ENCODE measurements around the gene MSANTD2.

MSANTD2 gene

GRCh38 chr11:124784051-124784450, 16.2 kb downstream of the MSANTD2 start:
- peaks cover 0 to 2% of the 10 kb centered on the region in 2 experiments for H3K36me3 ChIP-seq (ENCODE audit: control insufficient read depth in 1 of 2, insufficient read depth in 2 of 2, low read depth in 1 of 2, low read length in 2 of 2)
- no peak overlapping the region for H3K4ac ChIP-seq (ENCODE audit: low read depth in 1 of 2, low read length in 2 of 2)
- no peak overlapping the region for H3K9ac ChIP-seq (ENCODE audit: low read length)
- no peak overlapping the region for H2BK120ac ChIP-seq (ENCODE audit: low read depth, low read length)
- H4K91ac ChIP-seq (ENCODE audit: low read length), result no peak overlapping the region
- H3K9me3 ChIP-seq (ENCODE audit: control insufficient read depth, low read length), result no peaks in the 10 kb centered on the region
- peaks cover 3% of the 10 kb centered on the region for H3K4me1 ChIP-seq (ENCODE audit: control insufficient read depth, insufficient read depth, low read depth, low read length)
- no peak overlapping the region for H2BK5ac ChIP-seq (ENCODE audit: low read depth, low read length, poor library complexity, severe bottlenecking)
- no peak overlapping the region for H2AK5ac ChIP-seq (ENCODE audit: low read length, severe bottlenecking)
- no peak overlapping the region for H3K18ac ChIP-seq (ENCODE audit: low read depth in 1 of 2, low read length in 2 of 2)
- H2BK12ac ChIP-seq (ENCODE audit: low read length in 2 of 2), result no peak overlapping the region
- H3K4me2 ChIP-seq (ENCODE audit: low read length, poor library complexity, severe bottlenecking), result no peak overlapping the region
- no peak for DNase-seq
- no peak overlapping the region for H3K27ac ChIP-seq (ENCODE audit: low read length, poor library complexity, severe bottlenecking)
- H3K14ac ChIP-seq (ENCODE audit: low read length in 2 of 2), result no peak overlapping the region
- 98% methylated on average over 2 of the region's 2 CpGs for WGBS
- H3K4me3 ChIP-seq (ENCODE audit: insufficient read depth in 1 of 2, low read depth in 1 of 2, low read length in 2 of 2), result no peak overlapping the region
- no peak overlapping the region for H2AFZ ChIP-seq (ENCODE audit: low read depth, low read length)
- no peaks in the 10 kb centered on the region for H3K27me3 ChIP-seq (ENCODE audit: control insufficient read depth in 1 of 2, insufficient read depth in 1 of 2, low read length in 2 of 2)
- H2BK15ac ChIP-seq (ENCODE audit: low read depth, poor library complexity, severe bottlenecking), result no peak overlapping the region
- H3K79me1 ChIP-seq (replicated peaks; ENCODE audit: low read length, poor library complexity, severe bottlenecking), result peaks cover 27% of the 10 kb centered on the region
- no peak overlapping the region for H3K23ac ChIP-seq (ENCODE audit: low read length in 2 of 2)
- H4K8ac ChIP-seq (ENCODE audit: low read length), result no peak overlapping the region

- no peak overlapping the region for H3K4me3 ChIP-seq (ENCODE audit: insufficient read depth in 1 of 2, low read depth in 1 of 2, low read length in 2 of 2)
- DNase-seq, result no peak
- H2BK120ac ChIP-seq (ENCODE audit: low read depth, low read length), result no peak overlapping the region
- peaks cover 3% of the 10 kb centered on the region for H3K4me1 ChIP-seq (ENCODE audit: control insufficient read depth, insufficient read depth, low read depth, low read length)
- no peak overlapping the region for H4K91ac ChIP-seq (ENCODE audit: low read length)
- no peak overlapping the region for H3K14ac ChIP-seq (ENCODE audit: low read length in 2 of 2)
- H3K4ac ChIP-seq (ENCODE audit: low read depth in 1 of 2, low read length in 2 of 2), result no peak overlapping the region
- no peak overlapping the region for H2AFZ ChIP-seq (ENCODE audit: low read depth, low read length)
- H3K18ac ChIP-seq (ENCODE audit: low read depth in 1 of 2, low read length in 2 of 2), result no peak overlapping the region
- no peak overlapping the region for H3K23ac ChIP-seq (ENCODE audit: low read length in 2 of 2)
- H2BK5ac ChIP-seq (ENCODE audit: low read depth, low read length, poor library complexity, severe bottlenecking), result no peak overlapping the region
- 97% methylated on average over 3 of the region's 4 CpGs for WGBS
- no peak overlapping the region for H3K4me2 ChIP-seq (ENCODE audit: low read length, poor library complexity, severe bottlenecking)
- H3K27ac ChIP-seq (ENCODE audit: low read length, poor library complexity, severe bottlenecking), result no peak overlapping the region
- H3K79me1 ChIP-seq (replicated peaks; ENCODE audit: low read length, poor library complexity, severe bottlenecking), result peaks cover 30% of the 10 kb centered on the region
- no peak overlapping the region for H2BK15ac ChIP-seq (ENCODE audit: low read depth, poor library complexity, severe bottlenecking)
- H3K9ac ChIP-seq (ENCODE audit: low read length), result no peak overlapping the region
- no peak overlapping the region for H2AK5ac ChIP-seq (ENCODE audit: low read length, severe bottlenecking)
- no peak overlapping the region for H2BK12ac ChIP-seq (ENCODE audit: low read length in 2 of 2)
- peaks cover 0 to 2% of the 10 kb centered on the region in 2 experiments for H3K36me3 ChIP-seq (ENCODE audit: control insufficient read depth in 1 of 2, insufficient read depth in 2 of 2, low read depth in 1 of 2, low read length in 2 of 2)
- H3K9me3 ChIP-seq (ENCODE audit: control insufficient read depth, low read length), result no peaks in the 10 kb centered on the region
- no peak overlapping the region for H4K8ac ChIP-seq (ENCODE audit: low read length)
- no peaks in the 10 kb centered on the region for H3K27me3 ChIP-seq (ENCODE audit: control insufficient read depth in 1 of 2, insufficient read depth in 1 of 2, low read length in 2 of 2)
Observed at GRCh38 chr11:124783002-124783401, 17.2 kb downstream of the MSANTD2 start.

GRCh38 chr11:124779568-124779967, 20.6 kb downstream of the MSANTD2 start:
- H2BK5ac ChIP-seq (ENCODE audit: low read depth, low read length, poor library complexity, severe bottlenecking), result no peak overlapping the region
- no peak overlapping the region for H3K4ac ChIP-seq (ENCODE audit: low read depth in 1 of 2, low read length in 2 of 2)
- no peak overlapping the region for H3K4me3 ChIP-seq (ENCODE audit: insufficient read depth in 1 of 2, low read depth in 1 of 2, low read length in 2 of 2)
- no peak overlapping the region for H3K9ac ChIP-seq (ENCODE audit: low read length)
- no peaks in the 10 kb centered on the region for H3K27me3 ChIP-seq (ENCODE audit: control insufficient read depth in 1 of 2, insufficient read depth in 1 of 2, low read length in 2 of 2)
- no peak overlapping the region for H2AK5ac ChIP-seq (ENCODE audit: low read length, severe bottlenecking)
- no CpG with 5 or more reads among the region's 1 CpG for WGBS
- H3K18ac ChIP-seq (ENCODE audit: low read depth in 1 of 2, low read length in 2 of 2), result no peak overlapping the region
- H3K27ac ChIP-seq (ENCODE audit: low read length, poor library complexity, severe bottlenecking), result no peak overlapping the region
- H2BK120ac ChIP-seq (ENCODE audit: low read depth, low read length), result no peak overlapping the region
- no peak overlapping the region for H3K4me2 ChIP-seq (ENCODE audit: low read length, poor library complexity, severe bottlenecking)
- peaks cover 31% of the 10 kb centered on the region for H3K79me1 ChIP-seq (replicated peaks; ENCODE audit: low read length, poor library complexity, severe bottlenecking)
- no peak overlapping the region for H2BK12ac ChIP-seq (ENCODE audit: low read length in 2 of 2)
- no peak overlapping the region for H3K14ac ChIP-seq (ENCODE audit: low read length in 2 of 2)
- no peak overlapping the region for H2AFZ ChIP-seq (ENCODE audit: low read depth, low read length)
- H4K91ac ChIP-seq (ENCODE audit: low read length), result no peak overlapping the region
- H3K4me1 ChIP-seq (ENCODE audit: control insufficient read depth, insufficient read depth, low read depth, low read length), result no peaks in the 10 kb centered on the region
- H4K8ac ChIP-seq (ENCODE audit: low read length), result no peak overlapping the region
- no peaks in the 10 kb centered on the region for H3K9me3 ChIP-seq (ENCODE audit: control insufficient read depth, low read length)
- H3K36me3 ChIP-seq (ENCODE audit: control insufficient read depth in 1 of 2, insufficient read depth in 2 of 2, low read depth in 1 of 2, low read length in 2 of 2), result peaks cover 2 to 8% of the 10 kb centered on the region in 2 experiments
- H2BK15ac ChIP-seq (ENCODE audit: low read depth, poor library complexity, severe bottlenecking), result no peak overlapping the region
- DNase-seq, result no peak
- H3K23ac ChIP-seq (ENCODE audit: low read length in 2 of 2), result no peak overlapping the region

- Histone ChIP-seq H3K9ac (ENCODE audit: low read length) (no peak overlapping the region), H3K4me1 (ENCODE audit: control insufficient read depth, insufficient read depth, low read depth, low read length) (no peaks in the 10 kb centered on the region), H3K4me3 (ENCODE audit: insufficient read depth in 1 of 2, low read depth in 1 of 2, low read length in 2 of 2) (no peak overlapping the region), H4K8ac (ENCODE audit: low read length) (no peak overlapping the region), H3K27ac (ENCODE audit: low read length, poor library complexity, severe bottlenecking) (no peak overlapping the region), H4K91ac (ENCODE audit: low read length) (no peak overlapping the region), H2BK15ac (ENCODE audit: low read depth, poor library complexity, severe bottlenecking) (no peak overlapping the region), H3K79me1 (replicated peaks; ENCODE audit: low read length, poor library complexity, severe bottlenecking) (peaks cover 29% of the 10 kb centered on the region), H3K27me3 (ENCODE audit: control insufficient read depth in 1 of 2, insufficient read depth in 1 of 2, low read length in 2 of 2) (no peaks in the 10 kb centered on the region), H2BK120ac (ENCODE audit: low read depth, low read length) (no peak overlapping the region), H2BK5ac (ENCODE audit: low read depth, low read length, poor library complexity, severe bottlenecking) (no peak overlapping the region), H3K23ac (ENCODE audit: low read length in 2 of 2) (no peak overlapping the region), H2AFZ (ENCODE audit: low read depth, low read length) (no peak overlapping the region), H3K14ac (ENCODE audit: low read length in 2 of 2) (no peak overlapping the region), H2AK5ac (ENCODE audit: low read length, severe bottlenecking) (no peak overlapping the region), H3K4me2 (ENCODE audit: low read length, poor library complexity, severe bottlenecking) (no peak overlapping the region), H3K18ac (ENCODE audit: low read depth in 1 of 2, low read length in 2 of 2) (no peak overlapping the region), H3K4ac (ENCODE audit: low read depth in 1 of 2, low read length in 2 of 2) (no peak overlapping the region), H2BK12ac (ENCODE audit: low read length in 2 of 2) (no peak overlapping the region), H3K36me3 (ENCODE audit: control insufficient read depth in 1 of 2, insufficient read depth in 2 of 2, low read depth in 1 of 2, low read length in 2 of 2) (peaks cover 2 to 12% of the 10 kb centered on the region in 2 experiments), H3K9me3 (ENCODE audit: control insufficient read depth, low read length) (no peaks in the 10 kb centered on the region)
- 89% methylated on average over 2 of the region's 2 CpGs for WGBS
- DNase-seq, result no peak
Observed at GRCh38 chr11:124778281-124778680, 21.9 kb downstream of the MSANTD2 start.

Measured in mesenchymal stem cell (in vitro differentiated cells and primary cell).